GM18873 (cell line): Measurements from ENCODE around the gene MED10.

Source experiments
- ATAC-seq: cut with Tn5 transposase; IDR thresholded peaks from one replicate; pipeline ENCODE4 v1.9.1; 2021; ENCODE audit warnings: mild to moderate bottlenecking, moderate library complexity, moderate number of reproducible peaks; ENCODE audit not compliant: unreplicated experiment, low FRiP score

The MED10 gene

DNA sequence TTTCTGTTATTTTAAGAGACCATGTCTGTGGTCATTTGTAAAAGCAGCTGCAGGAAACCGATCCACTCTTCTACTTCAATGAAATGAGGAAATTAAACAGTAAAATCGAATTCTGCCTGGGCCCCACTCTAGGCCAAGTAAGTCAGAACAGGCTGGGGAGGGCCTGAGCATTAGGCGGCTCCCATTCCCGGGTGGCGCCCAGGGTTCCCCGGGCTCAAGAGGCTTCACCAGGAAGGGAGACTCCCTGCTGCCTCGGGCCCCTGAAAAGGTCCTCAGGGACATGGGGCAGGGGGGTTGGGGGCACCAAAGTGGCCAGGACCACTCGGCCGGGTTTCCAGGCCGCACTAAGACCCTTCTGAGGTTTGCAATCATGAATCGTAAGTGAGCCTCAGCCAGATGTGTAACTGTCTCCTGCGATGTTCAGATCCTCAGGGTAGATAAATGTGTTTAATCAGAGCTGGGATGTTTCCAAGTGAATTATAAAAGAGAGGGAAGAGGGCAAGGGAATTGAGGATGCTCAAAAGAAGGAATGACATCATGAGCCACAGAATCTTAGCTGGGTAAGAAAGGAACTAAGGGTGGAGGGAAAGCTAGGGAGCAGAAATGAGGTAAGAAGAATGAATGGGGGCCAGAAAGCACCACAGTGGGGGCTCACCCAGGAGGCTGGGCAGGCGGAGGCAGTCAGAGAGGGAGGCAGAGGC lies 24.6 kb downstream of the MED10 start:
- no peak for ATAC-seq

DNA sequence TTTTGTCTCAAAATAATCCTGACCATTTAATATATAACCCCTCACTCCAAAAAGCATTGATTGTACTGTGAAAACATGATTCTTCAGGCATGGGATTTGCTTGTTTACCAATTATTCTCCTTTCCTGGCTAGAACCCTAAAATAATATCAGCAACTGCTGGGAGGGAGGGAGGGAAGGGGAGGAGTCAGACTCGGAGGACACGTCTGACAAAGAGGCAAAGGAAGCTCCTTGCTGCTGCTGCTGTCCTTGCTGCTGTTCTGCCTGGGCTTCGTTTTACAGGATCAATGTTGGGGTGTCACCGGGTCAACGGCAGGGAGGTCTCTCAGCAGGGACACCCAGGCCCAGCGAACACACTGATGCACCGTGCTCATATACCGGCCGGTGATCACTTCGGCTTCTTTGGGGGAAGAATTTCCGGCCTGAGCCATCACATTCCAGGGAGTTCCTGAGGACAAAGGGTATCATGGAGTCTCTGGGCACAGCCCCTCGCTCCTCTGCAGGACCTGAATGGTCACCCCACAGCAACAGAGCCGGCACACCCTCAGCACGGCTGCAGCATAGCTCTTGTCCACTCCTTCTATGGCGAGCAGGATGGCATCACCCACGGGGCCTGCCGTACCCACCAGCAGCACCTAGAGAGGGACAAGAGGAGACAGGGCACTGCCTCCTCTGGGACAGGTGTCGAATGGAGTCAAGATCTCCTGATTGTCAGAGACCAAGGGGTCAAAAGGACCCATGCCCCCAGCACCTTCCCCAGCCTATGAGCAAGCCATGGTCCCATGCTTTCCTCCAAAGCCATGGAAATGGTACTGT lies 27.9 kb downstream of the MED10 start:
- ATAC-seq, result no peak

DNA sequence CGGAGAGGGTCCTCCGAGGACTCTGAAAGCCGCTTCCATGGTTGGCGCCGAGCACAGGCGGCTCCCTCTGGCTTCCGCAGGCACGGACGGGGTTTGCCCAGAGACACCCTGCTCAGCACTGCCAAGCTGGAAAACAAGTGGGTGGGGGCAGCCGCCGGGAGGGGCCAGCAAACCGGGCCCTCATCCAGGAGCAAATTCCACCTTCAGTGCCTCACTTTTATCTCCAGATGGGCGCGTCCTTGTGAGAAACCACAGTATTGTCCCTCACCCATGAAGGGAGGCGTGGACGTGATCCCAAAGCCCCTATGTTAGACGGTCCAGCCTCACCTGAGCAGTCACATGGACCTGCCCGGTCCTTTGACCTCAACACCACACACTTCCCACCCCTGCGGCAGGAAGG lies 29.0 kb downstream of the MED10 start:
- no peak for ATAC-seq

DNA sequence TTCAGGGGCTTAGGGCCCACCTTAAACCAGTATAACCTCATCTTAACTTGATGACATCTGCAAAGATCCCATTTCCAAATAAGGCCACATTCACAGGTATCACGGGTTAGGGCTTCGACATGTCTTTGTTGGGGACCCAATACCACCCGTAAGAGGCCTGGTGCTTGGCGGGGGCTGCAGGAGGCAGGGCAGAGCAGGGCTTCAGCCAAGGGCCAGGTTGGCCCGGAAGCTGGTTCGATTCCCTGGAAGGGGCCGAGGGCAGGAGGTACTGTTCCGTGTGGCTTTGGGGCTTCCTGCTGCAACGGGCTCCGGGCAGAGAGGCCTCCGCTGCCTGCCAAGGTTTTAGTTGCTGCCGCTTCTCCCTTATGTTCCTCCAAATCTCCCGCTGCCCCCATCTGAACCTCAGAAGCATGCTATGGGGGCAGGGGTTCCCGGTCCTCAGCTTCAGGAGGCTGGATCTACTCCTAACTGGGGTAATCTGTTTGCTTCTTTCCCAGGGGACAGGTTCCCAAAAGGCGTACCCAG lies 29.8 kb downstream of the MED10 start:
- no peak for ATAC-seq

DNA sequence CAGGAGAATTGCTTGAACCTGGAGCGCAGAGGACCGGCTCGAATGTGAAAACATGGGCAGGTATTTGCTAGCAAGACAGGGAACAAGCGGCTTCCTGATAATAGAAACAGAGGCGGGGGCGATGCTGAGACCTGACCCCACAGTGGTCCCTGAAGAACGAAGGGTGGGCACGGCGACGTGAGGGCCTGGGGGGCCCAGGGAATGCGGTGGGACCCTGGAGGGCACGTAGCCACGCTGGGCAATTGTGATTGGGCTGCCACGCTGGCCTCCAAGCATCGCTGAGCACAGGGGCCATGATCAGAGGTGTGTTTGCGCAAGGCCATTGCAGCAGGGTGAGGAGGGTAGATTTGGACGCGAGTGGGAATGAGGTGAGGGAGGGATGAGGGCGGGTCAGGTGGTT lies 30.7 kb downstream of the MED10 start:
- no peak for ATAC-seq

DNA sequence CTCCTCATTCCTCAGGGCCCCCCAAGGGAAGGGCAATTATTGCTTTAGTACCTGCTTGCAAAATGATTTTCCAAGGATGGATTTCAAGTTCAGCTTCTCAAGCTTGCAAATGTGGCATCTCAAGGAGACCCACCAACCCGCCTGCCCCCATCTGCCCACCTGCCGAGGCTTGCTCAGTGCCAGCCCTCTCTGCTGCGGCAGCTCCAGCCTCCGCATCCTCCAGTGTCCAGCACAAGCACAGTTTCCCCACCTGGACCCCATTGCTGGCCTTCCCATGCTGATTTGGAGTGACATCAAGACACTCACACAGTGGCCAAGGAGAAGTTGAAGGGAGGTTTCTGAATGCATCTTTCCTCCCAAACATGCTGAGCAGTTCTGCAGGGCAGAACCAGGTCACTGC lies 31.2 kb downstream of the MED10 start:
- ATAC-seq, result no peak

DNA sequence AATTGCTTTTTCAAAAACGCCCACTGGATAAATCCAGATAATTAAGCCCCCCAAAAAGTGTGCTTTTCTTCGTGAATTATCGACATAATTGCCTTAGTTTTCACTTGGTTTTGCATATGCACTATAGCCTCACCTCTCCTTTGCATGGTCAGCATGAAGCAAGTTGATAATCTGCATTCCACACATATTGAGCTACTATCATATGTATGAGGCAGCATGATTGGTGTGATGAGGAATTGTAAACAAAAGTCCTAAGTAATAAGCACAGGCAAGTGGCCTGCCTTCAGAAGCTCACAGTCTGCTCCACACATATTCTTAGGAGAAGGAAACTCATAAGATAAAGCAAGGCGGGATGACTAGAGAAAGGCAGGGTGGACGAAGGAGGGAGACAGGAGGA lies 33.8 kb downstream of the MED10 start:
- no peak for ATAC-seq

DNA sequence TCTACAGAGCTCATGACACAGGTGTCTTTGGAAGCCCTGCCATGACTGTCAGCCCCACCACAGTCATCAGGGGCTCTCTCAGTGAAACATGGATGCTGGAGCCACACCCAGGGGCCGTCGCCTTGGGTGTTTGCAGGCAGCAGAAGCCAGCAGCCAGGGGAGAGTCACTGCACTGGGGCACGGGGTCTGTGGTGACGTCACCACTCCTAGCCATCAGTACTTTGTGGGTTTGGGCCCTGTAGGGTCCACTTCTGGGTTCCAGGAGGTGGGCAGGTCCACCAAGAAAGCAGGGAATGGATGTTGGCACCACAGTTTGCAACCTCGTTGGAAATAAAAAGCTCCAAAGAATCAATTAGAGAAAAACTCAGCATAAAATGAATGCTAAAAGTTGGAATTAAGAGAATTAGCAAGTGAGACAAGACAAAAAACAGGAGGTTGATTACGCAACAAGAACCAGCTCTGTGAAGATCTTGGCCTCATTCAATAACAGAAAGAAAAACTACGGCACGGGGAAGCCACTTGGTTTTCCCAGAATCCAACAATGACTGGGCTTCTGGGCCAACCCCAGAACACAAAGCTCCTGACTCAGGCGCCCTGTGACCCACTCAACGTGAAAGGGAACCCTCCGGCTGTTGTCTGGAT lies 34.3 kb downstream of the MED10 start:
- ATAC-seq, result no peak

DNA sequence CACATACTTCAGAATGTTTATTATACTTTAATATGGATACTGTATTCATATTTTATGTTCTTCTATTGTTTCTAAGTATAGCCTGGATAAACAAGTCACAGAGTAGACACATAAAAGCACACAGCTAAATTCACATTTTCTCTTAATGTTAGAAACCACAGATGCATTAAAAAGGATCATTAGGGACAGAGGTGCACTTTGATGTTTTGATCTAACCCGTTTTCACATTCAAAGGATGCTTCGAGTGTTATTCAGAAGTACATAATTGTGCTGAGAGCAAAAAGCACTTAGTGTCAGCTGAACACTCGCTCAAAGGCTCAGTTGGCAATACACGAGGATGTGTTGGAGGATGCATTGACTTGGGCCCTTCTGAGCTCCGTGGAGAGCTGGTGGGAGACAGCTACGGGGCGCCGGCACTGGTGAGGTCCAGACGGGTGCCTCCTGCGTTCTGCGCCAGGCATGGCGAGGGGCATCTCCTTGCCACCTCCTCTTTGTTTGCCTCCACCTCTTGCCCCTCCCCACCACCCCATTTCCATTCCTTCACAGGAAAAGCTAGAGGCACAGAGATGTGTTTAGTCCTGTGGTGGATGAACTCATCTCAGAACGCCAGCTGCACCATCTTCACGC lies 35.5 kb downstream of the MED10 start:
- no peak for ATAC-seq

DNA sequence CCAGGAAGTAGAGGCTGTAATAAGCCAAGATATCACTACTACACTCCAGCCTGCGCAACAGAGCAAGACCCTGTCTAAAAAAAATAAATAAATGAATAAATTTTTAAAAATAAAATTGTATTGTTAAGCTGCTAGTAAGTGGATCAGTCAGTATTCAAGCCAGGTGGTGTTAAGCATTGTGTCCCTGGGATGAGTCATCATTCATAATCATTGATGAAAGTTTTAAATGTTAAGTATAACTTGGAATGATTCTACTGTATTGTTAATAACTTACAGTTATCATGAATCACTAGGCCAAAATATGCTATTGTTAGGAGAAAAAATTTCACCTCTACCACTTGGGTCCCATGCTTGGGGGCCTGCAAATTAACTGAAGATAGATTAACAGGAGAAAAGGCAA lies 38.2 kb downstream of the MED10 start:
- no peak for ATAC-seq

DNA sequence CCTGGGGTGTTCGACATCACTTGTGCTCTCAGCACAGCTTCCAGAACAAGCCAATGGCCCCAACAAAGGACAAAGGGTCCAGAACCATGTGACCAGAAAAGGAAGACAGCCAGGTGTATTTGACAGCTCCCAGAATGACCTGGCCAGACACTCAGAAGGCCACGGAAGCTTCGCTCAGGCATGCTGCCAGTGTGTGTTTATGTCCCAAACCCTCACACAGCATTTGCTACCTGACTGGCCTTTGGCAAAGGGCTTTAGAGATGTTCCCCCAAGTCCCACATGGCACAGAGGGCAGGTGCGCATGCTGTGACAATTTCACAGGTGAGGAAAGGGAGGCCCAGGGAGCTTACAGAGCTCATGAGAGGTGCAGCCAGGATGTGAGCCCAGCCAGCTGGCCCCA lies 39.5 kb downstream of the MED10 start:
- no peak for ATAC-seq

DNA sequence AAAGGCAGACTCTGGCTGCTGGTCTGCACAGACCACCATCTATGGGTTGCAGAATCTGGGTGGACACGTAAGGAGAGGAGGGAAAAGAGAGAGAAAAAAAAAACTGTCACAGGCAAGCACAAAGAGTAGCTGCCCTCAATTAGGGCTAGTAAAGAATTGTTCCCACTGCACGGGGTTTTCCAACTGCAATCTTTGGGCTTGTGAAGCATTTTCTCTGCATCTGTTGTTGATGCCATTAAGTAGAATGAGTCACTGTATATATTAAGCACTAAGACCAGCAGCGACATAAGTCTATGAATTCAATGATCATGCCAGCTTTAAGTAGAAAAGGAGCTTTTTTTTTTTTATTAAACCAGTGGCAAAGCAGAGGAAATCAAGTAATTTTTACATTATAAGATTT lies 40.2 kb downstream of the MED10 start:
- no peak for ATAC-seq

DNA sequence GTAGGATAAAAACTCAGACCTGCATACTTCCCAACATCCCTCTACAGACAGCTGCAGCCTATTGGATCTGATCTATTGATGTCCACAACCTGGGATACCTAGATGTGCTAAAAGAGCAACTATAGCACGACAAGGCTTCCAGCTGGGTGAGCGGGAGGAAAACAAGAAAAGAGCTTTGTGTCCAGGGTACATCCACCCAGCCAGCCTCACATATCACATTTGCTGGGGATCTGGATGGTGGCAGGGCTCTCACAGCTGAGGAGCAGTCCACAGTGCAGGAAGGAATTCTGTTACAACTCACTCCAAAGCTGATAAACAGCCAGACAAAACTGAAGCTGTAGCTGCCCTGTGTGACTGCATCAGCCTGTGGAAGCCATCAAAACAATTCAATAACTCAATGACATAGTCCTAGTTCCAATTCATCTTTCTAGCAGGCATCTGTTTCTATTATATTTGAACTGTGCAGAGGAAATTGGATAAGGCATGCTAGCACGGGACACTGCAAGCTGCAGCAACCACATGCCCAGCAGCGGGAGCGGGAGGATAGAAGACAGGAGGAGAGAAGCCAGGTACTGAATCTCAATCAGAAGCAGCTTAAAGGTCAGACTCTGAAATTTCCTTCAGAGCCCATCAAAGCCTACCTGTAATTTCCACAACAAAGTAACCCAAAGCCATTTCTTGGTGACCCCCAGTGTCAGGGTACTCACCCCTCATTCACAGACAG lies 45.0 kb downstream of the MED10 start:
- ATAC-seq, result no peak

DNA sequence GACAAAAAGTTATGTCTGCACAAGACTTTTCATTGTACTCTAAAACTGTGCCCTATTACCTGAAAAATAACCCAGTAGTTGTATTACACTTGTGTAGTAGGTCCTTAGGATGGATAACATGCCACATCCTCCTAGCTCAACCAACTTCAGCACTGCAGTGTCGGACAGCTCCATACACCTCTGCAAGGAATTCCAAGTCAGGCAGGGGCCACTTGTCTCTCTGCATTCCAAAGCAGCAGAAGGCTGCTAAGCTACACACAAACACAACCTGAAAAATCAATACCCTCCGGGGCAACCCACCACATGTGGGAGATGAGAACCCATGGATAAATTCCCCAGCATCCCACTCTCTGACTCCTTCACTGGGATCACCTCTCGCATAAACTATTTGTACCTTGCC lies 50.2 kb downstream of the MED10 start:
- ATAC-seq, result no peak

DNA sequence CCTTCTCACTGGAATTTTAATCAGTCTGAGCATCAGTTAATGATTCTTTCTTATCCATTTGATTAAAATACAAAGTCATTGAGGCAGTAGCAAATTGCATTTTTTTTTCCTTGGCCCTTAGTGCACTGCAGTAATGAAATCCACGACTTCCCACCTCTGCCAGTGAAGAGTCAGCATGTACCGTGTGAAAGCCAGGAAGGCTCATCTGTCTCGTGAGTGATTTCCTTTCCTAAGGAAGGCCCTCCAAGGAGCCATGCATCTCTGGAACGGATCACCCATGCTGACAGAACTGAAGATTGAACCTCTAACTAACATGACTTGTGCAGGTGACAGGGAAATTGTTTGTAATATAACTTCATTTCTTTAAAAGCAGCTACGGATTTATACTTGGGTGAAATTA lies 51.6 kb downstream of the MED10 start:
- ATAC-seq, result no peak

DNA sequence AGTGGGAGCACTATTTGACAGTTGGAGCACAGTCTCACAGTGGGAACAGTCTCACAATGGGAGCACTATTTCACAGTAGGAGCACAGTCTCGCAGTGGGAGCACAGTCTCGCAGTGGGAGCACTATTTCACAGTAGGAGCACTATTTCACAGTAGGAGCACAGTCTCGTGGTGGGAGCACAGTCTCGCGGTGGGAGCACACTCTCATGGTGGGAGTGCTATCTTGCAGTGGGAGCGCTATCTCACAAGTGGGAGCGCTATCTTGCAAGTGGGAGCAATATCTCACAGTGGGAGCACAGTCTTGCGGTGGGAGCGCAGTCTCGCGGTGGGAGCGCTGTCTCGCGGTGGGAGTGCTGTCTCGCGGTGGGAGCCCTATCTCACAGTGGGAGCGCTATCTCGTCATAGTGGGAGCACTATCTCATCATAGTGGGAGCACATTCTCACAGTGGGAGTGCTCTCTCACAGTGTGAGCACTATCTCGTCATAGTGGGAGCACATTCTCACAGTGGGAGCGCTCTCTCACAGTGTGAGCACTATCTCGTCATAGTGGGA lies 56.1 kb downstream of the MED10 start:
- no peak for ATAC-seq
